HepG2 (cell line): ENCODE measurements around the gene SLAIN2. TPM values are rescaled to one million over a fixed set of nuclear protein-coding genes. Genes with fewer than 3 reads are reported as not detected.

Experiments used
- FOSL1 ChIP-seq: sonication (generic); formaldehyde crosslinking; IDR thresholded peaks from 2 replicates; pipeline ENCODE4 v1.9.0; 2021; ENCODE audit warnings: missing genetic modification reagents, borderline replicate concordance
- MLX ChIP-seq: IDR thresholded peaks from 2 replicates; pipeline ENCODE4 v1.6.1; 2016
- RARA ChIP-seq: IDR thresholded peaks from 2 replicates; pipeline ENCODE4 v1.6.1; 2016; ENCODE audit warnings: missing genetic modification reagents, missing compliant biosample characterization
- SRF ChIP-seq: IDR thresholded peaks from 2 replicates; pipeline ENCODE4 v1.6.1; 2011; ENCODE audit warnings: mild to moderate bottlenecking, low read depth, low read length, moderate library complexity
- SYNCRIP ChIP-seq: fragments of 200-400 bp; formaldehyde crosslinking; IDR thresholded peaks from 2 replicates; pipeline ENCODE4 v1.6.1; 2018; ENCODE audit warnings: mild to moderate bottlenecking, low read depth, low read length; ENCODE audit not compliant: insufficient read depth
- ZSCAN30 ChIP-seq: sonication (generic); formaldehyde crosslinking; IDR thresholded peaks from 2 replicates; pipeline ENCODE4 v1.5.0; 2020; ENCODE audit warnings: mild to moderate bottlenecking, missing genetic modification reagents
- polyA plus RNA-seq, 8 experiments: library from polyadenylated mRNA; depleted of rRNA in 3 of 8; stranded (reverse) in 7 of 8; unstranded in 1 of 8; fragments of >200 nt; fragmentation: Illumina TruSeq in 4 of 8; extraction: Trizol in 4 of 8; gene quantifications; 2 replicates each; pipeline versions ENCODE4 v1.2.1 to v1.2.3, GENCODE V29; 2011 to 2016; ENCODE audit warnings: low read depth in 4 of 8, missing spikeins in 1 of 8, mixed read lengths in 1 of 8; ENCODE audit not compliant: insufficient read depth in 1 of 8
- total RNA-seq, 5 experiments: library from RNA; depleted of rRNA; stranded (reverse); fragments of >200 nt; fragmentation: Illumina TruSeq; extraction: Trizol; gene quantifications; 2 replicates each; pipeline ENCODE4 v1.2.3, GENCODE V29; 2016; ENCODE audit warnings: low read depth in 1 of 5
- TF ChIP-seq, protein P1 (sequence below), 2 experiments: fragments of 450-650 bp in 1 of 2; sonication (generic) in 1 of 2; formaldehyde crosslinking in 1 of 2; IDR thresholded peaks; 2 replicates each; pipeline versions ENCODE4 v1.6.1 to v1.8.0; 2016 to 2022; ENCODE audit warnings: antibody characterized with exemption in 1 of 2, mild to moderate bottlenecking in 1 of 2, missing genetic modification reagents in 1 of 2
- TF ChIP-seq, protein P2 (sequence below): sonication (generic); formaldehyde crosslinking; IDR thresholded peaks from 2 replicates; pipeline ENCODE4 v1.4.0; 2020; ENCODE audit warnings: missing genetic modification reagents
- TF ChIP-seq, protein P3 (sequence below): sonication (generic); formaldehyde crosslinking; IDR thresholded peaks from 2 replicates; pipeline ENCODE4 v1.4.0; 2020; ENCODE audit warnings: missing genetic modification reagents; ENCODE audit errors: not compliant biosample characterization

Gene SLAIN2
- total and polyA plus RNA-seq, 2 of the 13 experiments (the other 11 are each of a cell fraction or from before 2014, with no cell fraction given) = 20.7 to 22.5 TPM

GRCh38 chr4:48461000-48461399, 119.7 kb downstream of the SLAIN2 start (continued):
- TF ChIP-seq, protein P1, sequence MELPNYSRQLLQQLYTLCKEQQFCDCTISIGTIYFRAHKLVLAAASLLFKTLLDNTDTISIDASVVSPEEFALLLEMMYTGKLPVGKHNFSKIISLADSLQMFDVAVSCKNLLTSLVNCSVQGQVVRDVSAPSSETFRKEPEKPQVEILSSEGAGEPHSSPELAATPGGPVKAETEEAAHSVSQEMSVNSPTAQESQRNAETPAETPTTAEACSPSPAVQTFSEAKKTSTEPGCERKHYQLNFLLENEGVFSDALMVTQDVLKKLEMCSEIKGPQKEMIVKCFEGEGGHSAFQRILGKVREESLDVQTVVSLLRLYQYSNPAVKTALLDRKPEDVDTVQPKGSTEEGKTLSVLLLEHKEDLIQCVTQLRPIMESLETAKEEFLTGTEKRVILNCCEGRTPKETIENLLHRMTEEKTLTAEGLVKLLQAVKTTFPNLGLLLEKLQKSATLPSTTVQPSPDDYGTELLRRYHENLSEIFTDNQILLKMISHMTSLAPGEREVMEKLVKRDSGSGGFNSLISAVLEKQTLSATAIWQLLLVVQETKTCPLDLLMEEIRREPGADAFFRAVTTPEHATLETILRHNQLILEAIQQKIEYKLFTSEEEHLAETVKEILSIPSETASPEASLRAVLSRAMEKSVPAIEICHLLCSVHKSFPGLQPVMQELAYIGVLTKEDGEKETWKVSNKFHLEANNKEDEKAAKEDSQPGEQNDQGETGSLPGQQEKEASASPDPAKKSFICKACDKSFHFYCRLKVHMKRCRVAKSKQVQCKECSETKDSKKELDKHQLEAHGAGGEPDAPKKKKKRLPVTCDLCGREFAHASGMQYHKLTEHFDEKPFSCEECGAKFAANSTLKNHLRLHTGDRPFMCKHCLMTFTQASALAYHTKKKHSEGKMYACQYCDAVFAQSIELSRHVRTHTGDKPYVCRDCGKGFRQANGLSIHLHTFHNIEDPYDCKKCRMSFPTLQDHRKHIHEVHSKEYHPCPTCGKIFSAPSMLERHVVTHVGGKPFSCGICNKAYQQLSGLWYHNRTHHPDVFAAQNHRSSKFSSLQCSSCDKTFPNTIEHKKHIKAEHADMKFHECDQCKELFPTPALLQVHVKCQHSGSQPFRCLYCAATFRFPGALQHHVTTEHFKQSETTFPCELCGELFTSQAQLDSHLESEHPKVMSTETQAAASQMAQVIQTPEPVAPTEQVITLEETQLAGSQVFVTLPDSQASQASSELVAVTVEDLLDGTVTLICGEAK (IDR thresholded peaks at IDR 0.05) = no peak
- TF ChIP-seq, protein P1 (CRISPR knock-in tag; IDR thresholded peaks at IDR 0.05) = no peak
- TF ChIP-seq, protein P2, sequence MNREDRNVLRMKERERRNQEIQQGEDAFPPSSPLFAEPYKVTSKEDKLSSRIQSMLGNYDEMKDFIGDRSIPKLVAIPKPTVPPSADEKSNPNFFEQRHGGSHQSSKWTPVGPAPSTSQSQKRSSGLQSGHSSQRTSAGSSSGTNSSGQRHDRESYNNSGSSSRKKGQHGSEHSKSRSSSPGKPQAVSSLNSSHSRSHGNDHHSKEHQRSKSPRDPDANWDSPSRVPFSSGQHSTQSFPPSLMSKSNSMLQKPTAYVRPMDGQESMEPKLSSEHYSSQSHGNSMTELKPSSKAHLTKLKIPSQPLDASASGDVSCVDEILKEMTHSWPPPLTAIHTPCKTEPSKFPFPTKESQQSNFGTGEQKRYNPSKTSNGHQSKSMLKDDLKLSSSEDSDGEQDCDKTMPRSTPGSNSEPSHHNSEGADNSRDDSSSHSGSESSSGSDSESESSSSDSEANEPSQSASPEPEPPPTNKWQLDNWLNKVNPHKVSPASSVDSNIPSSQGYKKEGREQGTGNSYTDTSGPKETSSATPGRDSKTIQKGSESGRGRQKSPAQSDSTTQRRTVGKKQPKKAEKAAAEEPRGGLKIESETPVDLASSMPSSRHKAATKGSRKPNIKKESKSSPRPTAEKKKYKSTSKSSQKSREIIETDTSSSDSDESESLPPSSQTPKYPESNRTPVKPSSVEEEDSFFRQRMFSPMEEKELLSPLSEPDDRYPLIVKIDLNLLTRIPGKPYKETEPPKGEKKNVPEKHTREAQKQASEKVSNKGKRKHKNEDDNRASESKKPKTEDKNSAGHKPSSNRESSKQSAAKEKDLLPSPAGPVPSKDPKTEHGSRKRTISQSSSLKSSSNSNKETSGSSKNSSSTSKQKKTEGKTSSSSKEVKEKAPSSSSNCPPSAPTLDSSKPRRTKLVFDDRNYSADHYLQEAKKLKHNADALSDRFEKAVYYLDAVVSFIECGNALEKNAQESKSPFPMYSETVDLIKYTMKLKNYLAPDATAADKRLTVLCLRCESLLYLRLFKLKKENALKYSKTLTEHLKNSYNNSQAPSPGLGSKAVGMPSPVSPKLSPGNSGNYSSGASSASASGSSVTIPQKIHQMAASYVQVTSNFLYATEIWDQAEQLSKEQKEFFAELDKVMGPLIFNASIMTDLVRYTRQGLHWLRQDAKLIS (CRISPR knock-in tag) = no peak
- TF ChIP-seq SYNCRIP (no peak), SRF (no peak), RARA (no peak), FOSL1 (CRISPR knock-in tag) (no peak), ZSCAN30 (no peak), MLX (CRISPR knock-in tag) (no peak)
- TF ChIP-seq, protein P3, sequence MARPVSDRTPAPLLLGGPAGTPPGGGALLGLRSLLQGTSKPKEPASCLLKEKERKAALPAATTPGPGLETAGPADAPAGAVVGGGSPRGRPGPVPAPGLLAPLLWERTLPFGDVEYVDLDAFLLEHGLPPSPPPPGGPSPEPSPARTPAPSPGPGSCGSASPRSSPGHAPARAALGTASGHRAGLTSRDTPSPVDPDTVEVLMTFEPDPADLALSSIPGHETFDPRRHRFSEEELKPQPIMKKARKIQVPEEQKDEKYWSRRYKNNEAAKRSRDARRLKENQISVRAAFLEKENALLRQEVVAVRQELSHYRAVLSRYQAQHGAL (CRISPR knock-in tag) = no peak
